GM10847 (cell line): Measurements from ENCODE around the gene PARD6B.

Experiments used
- POLR2A ChIP-seq: IDR thresholded peaks from 2 replicates; pipeline ENCODE4 v1.6.1; 2011; ENCODE audit not compliant: insufficient read length; ENCODE audit errors: extremely low read depth

PARD6B gene

DNA sequence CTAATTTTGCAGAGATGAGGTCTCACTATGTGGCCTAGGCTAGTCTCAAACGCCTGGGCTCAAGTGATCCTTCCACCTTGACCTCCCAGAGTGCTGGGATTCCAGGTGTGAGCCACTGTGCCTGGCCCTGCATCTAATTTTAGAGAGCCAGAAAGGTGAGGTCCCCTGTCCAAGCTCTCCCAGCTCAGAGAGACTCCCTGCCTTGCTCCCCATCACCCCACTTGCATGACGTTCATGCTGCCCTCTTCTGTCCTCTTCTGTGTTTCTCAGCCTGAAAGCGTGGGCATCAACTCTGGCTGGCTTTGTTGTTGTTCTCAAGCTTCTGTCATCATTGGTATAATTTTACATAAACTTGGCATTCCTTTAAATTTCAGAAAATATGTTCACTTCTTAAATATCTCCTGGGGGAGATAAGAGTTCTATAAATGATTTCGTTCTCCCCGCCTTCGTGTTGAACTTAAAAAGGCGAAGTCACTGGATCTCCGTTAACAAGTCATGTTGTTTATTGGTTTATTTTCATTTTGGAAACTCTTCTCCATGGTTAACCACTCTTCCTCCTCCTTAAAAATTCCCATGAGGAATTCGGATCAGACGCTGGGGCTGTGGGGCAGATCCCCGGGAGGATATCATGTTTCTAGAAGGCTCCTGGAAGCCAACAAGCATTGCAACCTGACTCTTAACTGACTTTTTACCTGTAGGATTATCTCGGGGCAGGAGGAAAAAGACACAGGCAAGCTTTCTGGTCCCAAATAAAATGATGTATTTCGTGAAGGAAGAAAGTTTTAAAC, 13.2 kb upstream of the PARD6B start:
- TF ChIP-seq POLR2A: no peak

DNA sequence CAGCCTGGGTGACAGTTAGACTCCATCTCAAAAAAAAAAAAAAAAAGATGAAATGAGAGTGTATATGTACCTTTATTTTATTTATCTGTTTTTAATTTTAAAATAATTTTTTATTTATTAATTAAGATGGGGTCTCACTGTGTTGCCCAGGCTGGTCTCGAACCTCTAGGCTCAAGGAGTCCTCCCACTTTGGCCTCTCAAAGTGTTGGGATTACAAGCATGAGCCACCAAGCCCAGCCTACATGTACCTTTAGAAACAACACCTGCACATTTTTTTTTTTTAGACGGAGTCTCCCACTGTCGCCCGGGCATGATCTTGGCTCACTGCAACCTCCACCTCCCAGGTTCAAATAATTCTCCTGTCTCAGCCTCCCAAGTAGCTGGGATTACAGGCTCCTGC, 12.1 kb upstream of the PARD6B start:
- TF ChIP-seq POLR2A: no peak

DNA sequence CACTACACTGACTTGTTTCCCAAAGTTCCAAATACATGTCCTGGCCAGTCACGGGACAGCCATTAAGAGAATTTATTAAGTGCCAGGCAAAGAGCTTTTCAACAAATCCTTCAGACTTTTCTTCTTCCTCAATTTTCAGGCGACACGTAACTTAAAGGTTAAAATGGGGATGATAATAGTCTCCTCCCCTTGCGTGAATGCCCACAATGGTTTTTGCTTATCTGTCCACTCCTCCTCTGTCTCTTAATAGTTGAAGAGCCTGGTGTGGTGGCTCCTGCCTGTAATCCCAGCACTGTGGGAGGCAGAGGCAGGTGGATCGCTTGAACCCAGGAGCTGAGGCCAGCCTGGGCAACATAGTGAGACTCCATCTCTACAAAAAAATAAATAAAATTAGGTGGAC, 11.4 kb upstream of the PARD6B start:
- no peak for TF ChIP-seq POLR2A

DNA sequence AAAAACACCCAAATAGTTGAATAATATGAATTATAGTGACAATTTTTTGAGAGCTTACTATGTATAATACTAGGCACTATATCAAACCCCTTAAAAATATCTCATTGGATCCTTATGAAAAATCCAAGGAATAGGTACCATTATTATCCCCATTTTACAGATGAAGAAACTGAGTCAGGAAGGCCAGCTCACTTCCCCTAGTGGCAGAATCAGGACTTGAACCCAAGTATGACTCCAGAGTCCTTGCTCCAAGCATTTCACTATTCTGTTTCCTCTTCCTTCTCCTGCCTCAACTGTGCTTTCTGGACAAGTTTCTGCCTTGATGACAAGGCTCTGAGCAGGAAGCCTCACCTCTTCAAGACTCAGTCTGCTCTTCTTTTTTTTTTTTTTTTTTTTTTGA, 10.8 kb upstream of the PARD6B start:
- TF ChIP-seq POLR2A: no peak

DNA sequence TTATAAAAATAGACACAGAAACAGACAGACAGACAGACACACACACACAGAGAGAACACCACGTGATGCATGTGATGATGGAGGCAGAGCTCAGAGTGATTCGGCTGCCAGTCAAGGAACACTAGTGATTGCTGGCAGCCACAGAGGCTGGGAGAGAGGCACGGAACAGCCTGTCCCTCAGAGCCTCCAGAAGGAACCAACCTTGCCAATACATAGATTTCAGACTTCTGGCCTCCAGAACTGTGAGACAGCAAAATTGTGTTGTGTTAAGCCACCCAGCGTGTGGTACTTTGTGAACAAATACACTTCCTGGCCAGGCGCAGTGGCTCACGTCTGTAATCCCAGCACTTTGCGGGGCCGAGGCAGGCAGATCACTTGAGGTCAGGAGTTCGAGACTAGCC, 9.5 kb upstream of the PARD6B start:
- TF ChIP-seq POLR2A: no peak

DNA sequence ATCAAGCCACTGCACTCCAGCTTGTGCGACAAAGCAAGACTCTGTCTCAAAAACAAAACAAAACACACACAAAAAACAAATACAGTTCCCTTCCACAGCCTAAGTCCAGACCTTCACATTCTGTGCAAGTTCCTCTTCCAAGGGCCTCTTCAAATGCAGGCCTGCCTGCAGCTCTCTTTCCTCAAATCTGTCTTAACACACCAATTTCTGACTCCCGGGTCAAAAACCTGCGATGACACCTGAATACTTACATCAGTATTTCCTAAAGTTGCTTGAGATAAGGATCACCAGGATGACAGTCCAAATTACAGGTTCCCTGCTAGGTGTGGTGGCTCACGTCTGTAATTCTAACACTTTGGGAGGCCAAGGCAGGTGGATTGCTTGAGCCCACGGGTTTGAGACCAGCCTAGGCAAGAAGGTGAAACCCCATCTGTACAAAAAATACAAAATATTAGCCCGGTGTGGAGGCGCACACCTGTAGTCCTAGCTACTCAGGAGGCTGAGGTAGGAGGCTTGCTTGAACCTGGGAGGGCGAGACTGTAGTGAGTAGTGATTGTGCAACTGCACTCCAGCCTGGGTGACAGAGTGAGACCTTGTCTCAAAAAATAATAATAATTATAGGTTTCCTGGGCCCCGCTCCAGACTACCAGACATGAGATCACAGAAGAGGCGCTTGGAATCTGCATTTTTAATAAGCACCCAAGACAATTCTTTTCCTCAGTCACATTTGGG, 8.8 kb upstream of the PARD6B start:
- TF ChIP-seq POLR2A: no peak

DNA sequence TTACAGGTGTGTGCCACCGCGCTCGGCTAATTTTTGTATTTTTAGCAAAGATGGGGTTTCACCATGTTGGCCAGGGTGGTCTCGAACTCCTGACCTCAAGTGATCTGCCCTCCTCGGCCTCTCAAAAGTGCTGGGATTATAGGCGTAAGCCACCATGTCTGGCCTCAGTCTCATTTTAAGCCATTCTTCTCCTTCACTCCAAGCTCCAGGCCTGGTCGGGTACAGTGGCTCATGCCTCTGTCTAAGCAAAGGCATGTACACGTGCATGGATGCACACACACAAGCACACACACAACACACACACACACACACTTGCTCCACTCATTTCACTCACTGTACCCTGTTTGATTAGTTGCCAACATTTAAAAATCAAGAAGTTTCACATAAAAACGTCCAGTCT, 7.7 kb upstream of the PARD6B start:
- TF ChIP-seq POLR2A: no peak

DNA sequence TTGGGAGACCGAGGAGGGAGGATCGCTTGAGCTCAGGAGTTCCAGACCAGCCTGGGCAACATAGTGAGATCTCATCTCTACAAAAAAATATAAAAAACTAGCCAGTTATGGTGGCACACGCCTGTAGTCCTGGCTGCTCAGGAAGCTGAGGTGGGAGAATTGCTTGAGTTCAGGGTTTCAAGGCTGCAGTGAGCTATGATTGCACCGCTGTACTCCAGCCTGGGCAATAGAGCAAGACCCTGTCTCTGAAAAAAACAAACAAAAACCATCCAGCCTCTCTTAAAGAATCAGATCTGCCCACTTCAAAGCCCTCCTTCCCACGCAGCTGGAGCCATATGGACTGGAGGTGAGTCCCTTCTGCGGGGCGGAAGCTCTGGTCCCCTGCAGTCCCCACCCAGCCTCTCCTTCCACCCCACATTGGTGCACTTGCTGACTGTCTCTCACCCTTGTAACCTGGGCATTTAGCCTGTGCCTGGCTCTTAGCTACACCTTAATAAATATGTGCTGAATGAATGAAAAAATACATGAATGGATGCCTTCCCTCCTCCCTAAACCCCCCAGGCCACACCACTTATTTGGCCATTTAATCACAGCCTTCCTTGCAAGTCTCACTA, 7.2 kb upstream of the PARD6B start:
- TF ChIP-seq POLR2A: no peak

DNA sequence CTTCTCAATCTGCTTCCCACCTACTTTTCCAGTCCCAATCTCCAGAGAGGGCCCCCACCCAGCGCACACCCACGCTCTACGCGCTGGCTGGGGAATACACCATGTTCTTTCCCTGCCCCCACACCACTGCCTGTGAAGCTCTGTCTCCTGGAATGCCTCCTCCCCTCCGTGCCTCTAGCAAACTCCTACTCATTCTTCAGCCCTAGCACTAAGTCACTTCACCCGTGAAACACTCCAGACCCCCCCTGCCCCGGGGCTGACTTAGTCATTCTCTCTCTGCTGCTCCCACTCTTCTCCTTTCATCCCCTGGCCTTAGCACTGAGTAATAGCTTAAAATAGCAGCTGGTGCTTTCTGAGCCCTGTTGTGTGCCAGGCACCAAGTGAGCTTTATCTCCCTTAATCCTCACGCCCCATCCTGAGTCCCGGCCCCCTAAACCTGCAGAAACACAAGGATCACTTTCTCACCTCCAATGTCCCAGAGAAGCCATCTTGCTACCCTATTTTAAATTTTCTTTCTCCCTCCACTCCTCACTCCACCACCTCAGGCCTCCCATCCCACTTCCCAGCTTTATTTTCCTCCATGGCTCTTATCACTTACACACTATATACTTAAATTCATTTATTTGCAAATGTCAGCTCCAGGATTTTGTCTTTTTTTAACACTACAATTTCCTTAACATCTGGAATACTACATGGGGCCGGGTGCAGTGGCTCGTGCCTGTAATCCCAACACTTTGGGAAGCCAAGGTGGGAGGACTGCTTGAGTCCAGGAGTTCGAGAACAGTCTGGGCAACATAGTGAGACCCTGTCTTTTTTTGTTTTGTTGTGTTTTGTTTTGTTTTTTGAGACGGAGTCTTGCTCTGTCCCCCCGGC, 6.3 kb upstream of the PARD6B start:
- no peak for TF ChIP-seq POLR2A

DNA sequence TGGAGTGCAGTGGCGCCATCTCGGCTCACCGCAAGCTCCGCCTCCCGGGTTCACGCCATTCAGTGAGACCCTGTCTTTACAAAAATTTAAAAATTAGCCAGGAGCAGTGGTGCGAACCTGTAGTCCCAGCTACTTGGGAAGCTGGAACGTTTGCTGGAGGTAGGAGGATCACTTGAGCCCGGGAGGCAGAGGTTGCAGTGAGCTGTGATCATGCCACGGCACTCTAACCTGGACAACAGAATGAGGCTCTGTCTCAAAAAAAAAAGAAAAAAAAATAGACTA, 5.7 kb upstream of the PARD6B start:
- TF ChIP-seq POLR2A: no peak

DNA sequence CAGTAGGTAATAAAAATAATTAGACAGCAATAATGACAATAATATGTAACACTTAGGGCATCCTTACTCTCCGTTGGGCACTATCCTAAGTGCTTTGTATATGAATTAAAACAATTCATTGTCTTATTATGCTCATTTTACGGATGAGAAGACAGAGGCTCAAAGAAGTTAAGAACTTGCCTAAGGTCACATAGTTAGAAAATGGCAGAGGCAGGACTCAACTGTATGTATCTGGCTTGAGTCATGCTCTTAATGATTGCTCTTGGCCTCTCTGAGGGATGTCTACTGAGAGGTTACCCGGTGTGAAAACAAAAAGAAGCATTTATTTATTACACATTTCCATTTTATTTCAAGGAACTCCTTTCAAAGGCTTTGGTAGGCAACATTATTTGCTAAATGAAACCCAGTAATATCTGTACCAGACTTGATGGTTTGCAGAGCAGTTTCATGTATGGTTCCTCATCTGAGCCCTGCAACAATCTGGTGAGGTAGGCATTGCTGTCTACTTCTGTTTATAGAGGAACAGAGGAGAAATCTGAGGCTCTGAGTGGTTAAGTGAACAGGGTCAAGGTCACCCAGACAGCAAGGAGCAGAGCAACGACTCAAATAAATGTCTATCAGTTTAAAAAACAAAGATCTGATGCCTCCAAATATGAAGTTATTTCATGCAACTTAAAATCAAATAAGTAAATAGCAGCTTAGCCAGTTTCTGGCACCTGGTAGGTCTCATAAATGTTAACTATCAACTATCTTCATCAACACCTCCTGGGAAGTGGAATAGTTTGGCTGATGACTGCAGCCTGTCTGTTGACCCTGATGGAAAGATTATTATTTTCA, 4.2 kb upstream of the PARD6B start:
- no peak for TF ChIP-seq POLR2A

DNA sequence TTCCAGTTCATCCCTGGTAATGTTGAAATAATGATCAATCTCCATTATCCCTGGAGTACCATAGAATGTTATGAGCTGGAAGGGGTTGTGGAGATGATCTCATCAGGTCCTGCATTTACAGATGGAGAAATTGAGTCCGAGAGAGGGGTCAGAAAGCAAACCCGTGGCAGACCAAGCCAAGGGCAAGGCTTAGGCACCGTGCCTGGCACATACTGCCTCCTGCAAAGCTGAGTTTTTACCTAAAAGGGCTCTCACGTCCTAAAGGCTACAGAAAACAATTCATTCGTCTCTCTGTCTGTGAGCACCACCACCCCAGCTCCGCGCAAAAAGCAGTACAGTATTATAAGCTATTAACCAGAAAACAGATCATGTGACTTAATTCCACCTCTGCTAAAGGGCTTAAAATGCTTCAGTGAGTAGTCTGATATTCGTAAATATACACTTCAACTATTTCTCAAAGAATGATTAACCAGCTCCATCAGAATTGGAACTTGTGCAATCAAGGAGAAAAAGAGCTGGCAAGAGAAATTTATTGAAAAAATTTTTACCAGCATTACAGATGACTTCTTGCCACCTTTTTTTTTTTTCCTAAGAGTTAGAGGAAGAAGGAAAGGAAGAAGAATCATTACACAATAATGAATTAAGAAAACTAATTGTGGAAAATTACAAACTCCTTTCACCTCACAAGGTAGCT, 3.4 kb upstream of the PARD6B start:
- TF ChIP-seq POLR2A: no peak

DNA sequence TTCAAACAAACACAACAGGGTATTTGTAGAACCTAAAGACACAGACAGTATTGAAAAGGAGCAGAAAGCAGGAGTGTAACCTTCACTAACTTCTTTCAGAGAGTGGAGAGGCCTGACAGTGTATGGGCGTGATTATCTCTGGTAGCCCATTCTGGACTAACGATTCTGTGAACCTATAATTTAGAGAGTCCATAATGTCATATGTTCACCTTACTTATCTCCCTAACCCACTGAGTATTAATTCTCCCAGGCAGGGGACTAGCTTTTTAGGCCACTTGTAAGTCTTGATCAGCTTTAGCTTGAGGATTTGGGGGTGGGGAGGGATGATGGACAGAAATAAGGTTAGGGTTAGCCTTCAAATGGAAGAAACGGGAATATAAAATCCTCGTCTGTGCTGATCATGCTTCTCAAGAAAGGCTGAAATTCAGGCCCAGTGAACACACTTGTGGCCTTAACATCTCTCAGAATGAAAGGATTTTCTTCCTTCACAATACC, 2.8 kb upstream of the PARD6B start:
- no peak for TF ChIP-seq POLR2A

DNA sequence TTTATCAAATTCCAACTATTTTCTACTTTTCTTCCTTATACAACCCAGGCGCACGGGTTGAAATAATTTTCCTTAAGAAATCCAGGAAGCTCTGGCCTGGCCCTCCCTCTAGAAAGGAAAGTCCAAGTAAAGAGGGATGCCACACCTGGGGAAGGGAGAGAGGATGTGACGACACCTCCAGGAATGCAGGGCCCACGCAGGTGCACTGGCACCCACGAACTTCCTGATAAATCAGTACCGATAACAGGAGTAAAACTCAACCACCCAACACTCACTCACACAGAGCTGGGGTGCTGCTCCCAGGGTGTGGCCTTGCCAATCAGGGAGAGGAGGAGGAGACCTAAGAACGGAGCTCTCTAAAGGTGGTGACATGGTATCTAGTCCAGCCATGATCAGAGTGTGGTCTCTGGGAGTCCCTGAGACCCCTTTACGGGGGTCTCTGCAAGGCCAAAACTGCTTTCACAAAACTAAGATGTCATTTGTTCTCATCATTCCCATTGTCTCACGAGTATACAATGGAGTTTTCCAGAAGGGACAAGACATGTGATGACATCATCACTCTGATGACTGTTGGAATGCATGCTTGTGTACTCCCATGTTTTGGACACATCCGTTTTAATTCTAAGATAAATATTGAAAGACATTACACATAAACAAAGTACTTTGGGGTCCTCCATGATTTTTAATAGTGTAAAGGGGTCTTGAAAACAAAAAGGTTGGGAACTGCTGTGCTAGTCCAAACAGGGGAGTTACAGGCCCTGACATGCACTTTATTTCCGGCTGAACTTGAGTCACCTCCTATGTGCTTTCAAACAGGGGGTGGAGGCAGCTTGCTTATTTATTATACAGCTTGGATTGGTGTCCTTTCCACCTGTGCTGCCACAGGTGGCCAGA, 2.2 kb upstream of the PARD6B start:
- no peak for TF ChIP-seq POLR2A
